OCI-LY1 (cell line): ENCODE data around the gene CARMIL1.

Experiments used
- EZH2 ChIP-seq: fragments of 200-600 bp; sonication (generic), shearing (Covaris generic); IDR thresholded peaks from 2 replicates; pipeline ENCODE4 v1.8.0; 2017; ENCODE audit warnings: borderline replicate concordance, mixed run types, mild to moderate bottlenecking, antibody characterized with exemption, low read length, moderate library complexity, mixed read lengths
- TF ChIP-seq, protein P1 (sequence below): fragments of 200-600 bp; sonication (generic), shearing (Covaris generic); IDR thresholded peaks from 2 replicates; pipeline ENCODE4 v1.5.1; 2017; ENCODE audit warnings: mild to moderate bottlenecking, antibody characterized with exemption, low read length, moderate library complexity, mixed read lengths

DNA sequence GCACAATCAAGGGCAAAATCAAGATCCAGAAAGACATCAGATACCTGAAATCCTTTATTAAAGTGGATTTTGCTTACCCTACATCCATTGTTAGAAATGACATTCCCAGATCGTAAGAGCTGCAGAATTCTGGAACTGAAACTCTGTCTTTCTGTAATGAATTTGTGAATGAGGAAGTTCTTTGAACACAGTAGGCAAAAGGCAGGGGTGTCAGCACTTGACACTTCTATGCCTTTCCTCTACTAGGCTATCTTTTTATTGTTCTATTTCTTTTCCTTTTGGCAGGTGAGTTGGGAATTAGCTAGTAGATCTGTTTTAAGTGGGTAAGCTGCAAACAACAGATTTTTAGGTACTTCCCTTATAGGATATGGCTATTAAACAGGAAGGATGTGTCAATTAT, 126.3 kb downstream of the CARMIL1 start:
- TF ChIP-seq, protein P1, sequence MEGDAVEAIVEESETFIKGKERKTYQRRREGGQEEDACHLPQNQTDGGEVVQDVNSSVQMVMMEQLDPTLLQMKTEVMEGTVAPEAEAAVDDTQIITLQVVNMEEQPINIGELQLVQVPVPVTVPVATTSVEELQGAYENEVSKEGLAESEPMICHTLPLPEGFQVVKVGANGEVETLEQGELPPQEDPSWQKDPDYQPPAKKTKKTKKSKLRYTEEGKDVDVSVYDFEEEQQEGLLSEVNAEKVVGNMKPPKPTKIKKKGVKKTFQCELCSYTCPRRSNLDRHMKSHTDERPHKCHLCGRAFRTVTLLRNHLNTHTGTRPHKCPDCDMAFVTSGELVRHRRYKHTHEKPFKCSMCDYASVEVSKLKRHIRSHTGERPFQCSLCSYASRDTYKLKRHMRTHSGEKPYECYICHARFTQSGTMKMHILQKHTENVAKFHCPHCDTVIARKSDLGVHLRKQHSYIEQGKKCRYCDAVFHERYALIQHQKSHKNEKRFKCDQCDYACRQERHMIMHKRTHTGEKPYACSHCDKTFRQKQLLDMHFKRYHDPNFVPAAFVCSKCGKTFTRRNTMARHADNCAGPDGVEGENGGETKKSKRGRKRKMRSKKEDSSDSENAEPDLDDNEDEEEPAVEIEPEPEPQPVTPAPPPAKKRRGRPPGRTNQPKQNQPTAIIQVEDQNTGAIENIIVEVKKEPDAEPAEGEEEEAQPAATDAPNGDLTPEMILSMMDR = no peak
- no peak for TF ChIP-seq EZH2
